Activated T-helper 17 cell treated with anti-CD3 and anti-CD28 coated beads, Interleukin-2, amount 50 U/mL, for 72 hours (primary cell): ENCODE results near the gene GSAP. TPM values are rescaled to one million over a fixed set of nuclear protein-coding genes. Genes with fewer than 3 reads are reported as not detected.

Source experiments
- ATAC-seq: fragments of 150-1000 bp; cut with Tn5 transposase; replicated peaks from 2 replicates; pipeline ENCODE4 v1.10.0; 2021; ENCODE audit warnings: mild to moderate bottlenecking, moderate library complexity
- H3K27ac Mint-ChIP-seq: one replicate; pipeline ENCODE4 v1.8.0; 2022; ENCODE audit warnings: mixed read lengths
- H3K27me3 Mint-ChIP-seq: one replicate; pipeline ENCODE4 v1.8.0; 2022; ENCODE audit warnings: mixed read lengths
- H3K36me3 Mint-ChIP-seq: one replicate; pipeline ENCODE4 v1.8.0; 2022; ENCODE audit warnings: low read depth, mild to moderate bottlenecking, mixed read lengths
- H3K4me1 Mint-ChIP-seq: one replicate; pipeline ENCODE4 v1.8.0; 2022; ENCODE audit warnings: mixed read lengths
- H3K4me3 Mint-ChIP-seq: one replicate; pipeline ENCODE4 v1.8.0; 2022; ENCODE audit warnings: mild to moderate bottlenecking, mixed read lengths
- H3K9me3 Mint-ChIP-seq: one replicate; pipeline ENCODE4 v1.8.0; 2022; ENCODE audit warnings: mixed read lengths
- total RNA-seq, 2 donors: library from RNA; stranded (reverse); gene quantifications; one replicate each; pipeline ENCODE4 v1.2.3, GENCODE V29; 2022

GSAP gene
- total RNA-seq, 2 donors from 2014 or later = 1.1 to 2.9 TPM

DNA sequence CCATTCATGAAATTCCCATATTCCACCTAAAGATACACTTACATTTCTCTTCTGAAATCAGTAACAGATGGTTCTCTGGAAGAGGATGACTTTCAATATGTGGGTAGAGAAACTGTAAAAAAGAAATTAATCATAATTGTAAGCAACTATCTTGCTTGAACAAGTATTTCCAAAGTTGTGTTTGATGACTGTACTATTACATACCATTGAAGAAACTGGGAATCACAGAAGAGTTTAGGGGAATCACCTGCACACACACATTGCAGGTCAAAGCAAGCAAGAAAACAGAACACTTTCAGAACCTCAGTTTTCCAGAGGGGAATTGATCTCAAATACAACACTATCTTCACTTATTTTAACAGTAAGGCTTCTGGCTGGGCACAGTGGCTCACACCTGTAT, 33.6 kb downstream of the GSAP start:
- H3K27ac Mint-ChIP-seq = peak overlapping the region; percentile 51
- ATAC-seq = peak; percentile 88
- peaks cover 13% of the 10 kb centered on the region for H3K4me1 Mint-ChIP-seq
- no peaks in the 10 kb centered on the region for H3K27me3 Mint-ChIP-seq
- H3K36me3 Mint-ChIP-seq = peaks cover 28% of the 10 kb centered on the region
- H3K9me3 Mint-ChIP-seq = no peaks in the 10 kb centered on the region
- H3K4me3 Mint-ChIP-seq = peak overlapping the region; percentile 16

DNA sequence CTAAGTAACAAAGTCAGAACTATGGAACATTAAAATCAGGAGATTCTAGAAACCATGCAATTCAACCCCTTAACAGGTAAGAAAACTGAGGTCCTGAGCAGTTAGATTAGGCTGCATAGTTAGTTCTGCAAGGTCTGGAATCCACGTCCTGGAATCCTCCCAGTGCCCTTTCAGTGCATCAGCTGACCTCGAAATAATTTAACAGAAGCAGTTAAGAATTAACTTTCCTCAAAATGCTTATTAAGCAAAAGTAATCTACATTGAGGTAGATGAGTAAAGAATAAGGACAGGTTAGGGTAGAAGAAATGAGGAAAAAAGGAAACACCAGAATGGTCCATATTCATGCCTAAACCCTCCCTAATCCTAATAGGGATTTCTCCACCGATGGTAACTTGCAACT, 37.6 kb downstream of the GSAP start:
- Mint-ChIP-seq H3K27me3 (no peaks in the 10 kb centered on the region), H3K36me3 (peaks cover 36% of the 10 kb centered on the region), H3K4me1 (peaks cover 13% of the 10 kb centered on the region), H3K4me3 (no peak overlapping the region), H3K9me3 (no peaks in the 10 kb centered on the region), H3K27ac (no peak overlapping the region)
- ATAC-seq = no peak

DNA sequence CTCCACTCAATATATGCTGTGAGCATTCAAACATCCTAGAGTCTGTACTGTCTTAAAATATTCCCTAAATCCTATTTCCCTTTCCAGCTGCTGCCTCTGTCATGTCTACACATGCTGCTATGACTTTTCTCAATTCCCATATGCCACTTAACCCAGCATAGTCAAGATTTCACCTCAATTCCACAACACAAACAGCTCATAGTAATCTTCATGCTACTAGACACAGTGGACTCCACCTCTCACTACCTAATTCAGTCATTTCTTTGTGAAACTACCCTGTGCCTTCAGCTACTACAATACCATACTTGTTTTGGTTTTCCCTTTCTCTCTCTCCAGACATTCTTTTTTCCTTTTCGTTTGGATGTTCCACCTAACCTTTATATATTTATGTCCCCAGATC, 45.5 kb downstream of the GSAP start:
- H3K4me1 Mint-ChIP-seq = peaks cover 13% of the 10 kb centered on the region
- H3K36me3 Mint-ChIP-seq = peaks cover 9% of the 10 kb centered on the region
- no peak overlapping the region for H3K4me3 Mint-ChIP-seq
- no peaks in the 10 kb centered on the region for H3K27me3 Mint-ChIP-seq
- no peak overlapping the region for H3K27ac Mint-ChIP-seq
- H3K9me3 Mint-ChIP-seq = peaks cover 3% of the 10 kb centered on the region
- ATAC-seq = peak; percentile 68

DNA sequence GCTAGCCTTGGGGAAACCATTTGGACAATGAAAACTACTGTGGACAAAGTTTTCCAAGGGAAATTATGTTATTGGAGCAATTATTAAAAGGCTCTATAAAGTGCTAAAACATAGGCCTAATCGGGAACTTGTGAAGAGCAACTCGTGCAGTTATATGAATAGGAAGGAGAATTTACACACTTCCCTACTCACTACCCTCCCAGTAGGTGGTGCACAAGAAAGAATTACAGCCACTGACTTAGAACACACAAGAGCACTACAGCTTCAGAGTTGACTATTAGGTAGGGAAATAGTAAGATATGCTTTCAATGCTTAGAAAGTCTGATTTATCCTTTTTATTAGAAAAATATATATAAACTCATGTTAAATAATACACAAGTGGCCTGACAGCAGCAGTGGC, 47.2 kb downstream of the GSAP start:
- Mint-ChIP-seq H3K27me3 (no peaks in the 10 kb centered on the region), H3K4me3 (no peak overlapping the region), H3K27ac (no peak overlapping the region), H3K4me1 (peaks cover 13% of the 10 kb centered on the region), H3K9me3 (peaks cover 3% of the 10 kb centered on the region), H3K36me3 (no peaks in the 10 kb centered on the region)
- no peak for ATAC-seq

DNA sequence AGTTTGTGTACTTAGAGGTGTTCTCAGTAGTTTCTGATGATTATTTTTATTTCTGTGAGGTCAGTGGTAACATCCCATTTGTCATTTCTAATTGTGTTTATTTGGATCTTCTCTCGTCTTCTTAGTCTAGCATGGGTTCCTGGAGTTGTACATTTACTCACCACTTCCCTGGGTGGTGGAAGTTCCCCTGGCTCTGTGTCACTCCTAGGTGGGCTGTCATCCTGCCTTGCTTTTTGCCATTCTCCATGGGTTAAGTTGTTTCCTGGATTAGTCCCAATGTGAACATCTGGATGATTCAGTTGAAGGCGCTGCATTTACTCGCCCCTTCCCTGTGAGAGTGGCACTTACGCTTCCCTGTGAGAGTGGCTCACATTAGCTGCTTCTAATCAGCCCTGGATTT, 48.2 kb downstream of the GSAP start:
- Mint-ChIP-seq H3K9me3 (peaks cover 3% of the 10 kb centered on the region), H3K27me3 (no peaks in the 10 kb centered on the region), H3K4me3 (no peak overlapping the region), H3K4me1 (peaks cover 13% of the 10 kb centered on the region), H3K27ac (no peak overlapping the region), H3K36me3 (no peaks in the 10 kb centered on the region)
- ATAC-seq = no peak

DNA sequence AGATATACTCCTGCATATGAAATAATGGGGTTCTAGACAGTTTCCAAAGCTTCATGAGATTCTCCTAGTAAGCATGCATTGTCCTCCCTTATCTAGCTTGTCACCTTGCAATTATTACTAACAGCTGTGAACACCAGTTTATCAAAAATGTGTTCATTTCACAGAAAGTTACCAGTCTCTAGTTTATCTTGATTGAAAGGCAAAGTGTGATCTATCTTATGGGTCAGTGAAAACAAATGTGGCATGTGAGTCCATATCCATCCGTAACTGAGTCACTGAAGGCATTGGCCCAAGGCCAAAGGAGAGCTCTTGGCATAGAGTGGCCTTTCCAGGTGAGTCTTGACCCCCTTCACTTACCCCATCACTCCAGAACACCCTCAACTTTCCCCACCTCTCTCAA, 53.2 kb downstream of the GSAP start:
- Mint-ChIP-seq H3K27ac (no peak overlapping the region), H3K4me3 (no peak overlapping the region), H3K9me3 (peaks cover under 1% of the 10 kb centered on the region), H3K36me3 (no peaks in the 10 kb centered on the region), H3K27me3 (no peaks in the 10 kb centered on the region), H3K4me1 (peaks cover 1% of the 10 kb centered on the region)
- no peak for ATAC-seq

DNA sequence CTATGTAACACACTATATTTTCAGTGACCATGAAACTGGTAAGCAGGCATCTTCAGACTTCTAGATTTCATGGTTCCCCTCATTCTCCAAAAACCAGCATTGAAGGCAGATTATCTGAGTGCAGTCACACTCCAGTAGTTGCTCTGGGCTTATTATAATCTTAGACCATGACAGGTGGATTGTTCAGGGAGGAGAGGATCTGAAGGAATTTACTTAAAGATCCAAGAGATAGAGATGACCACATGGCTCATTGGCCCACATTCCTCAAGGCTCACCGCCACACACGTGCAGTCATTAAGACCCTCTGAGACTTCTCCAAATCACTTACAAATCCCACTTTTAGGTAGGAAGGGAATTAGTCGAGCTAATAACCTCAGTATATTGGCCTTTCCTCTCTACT, 55.2 kb downstream of the GSAP start:
- H3K4me1 Mint-ChIP-seq = no peaks in the 10 kb centered on the region
- no peak overlapping the region for H3K4me3 Mint-ChIP-seq
- no peaks in the 10 kb centered on the region for H3K9me3 Mint-ChIP-seq
- ATAC-seq = no peak
- no peak overlapping the region for H3K27ac Mint-ChIP-seq
- H3K36me3 Mint-ChIP-seq = no peaks in the 10 kb centered on the region
- H3K27me3 Mint-ChIP-seq = no peaks in the 10 kb centered on the region

DNA sequence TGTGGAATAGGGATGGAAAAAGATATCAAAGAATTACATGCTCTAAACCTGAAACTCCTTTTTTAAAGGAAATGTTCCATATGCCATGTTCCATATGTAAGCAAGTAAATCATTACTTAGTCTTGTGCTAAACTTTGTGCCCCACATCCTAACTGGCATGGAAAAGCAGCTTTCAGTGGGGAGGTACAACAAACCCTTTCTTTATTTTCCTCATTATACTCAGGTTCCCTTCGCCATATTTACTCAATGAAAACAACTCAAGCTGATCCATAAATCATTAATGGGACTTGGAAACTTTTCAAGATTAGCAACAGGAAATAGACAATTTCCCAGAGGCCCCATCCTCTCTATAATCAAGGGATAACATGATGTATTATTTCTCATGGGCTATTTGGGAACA, 56.0 kb downstream of the GSAP start:
- Mint-ChIP-seq H3K36me3 (no peaks in the 10 kb centered on the region), H3K4me1 (peaks cover 1% of the 10 kb centered on the region), H3K27me3 (no peaks in the 10 kb centered on the region), H3K27ac (no peak overlapping the region), H3K9me3 (no peaks in the 10 kb centered on the region), H3K4me3 (no peak overlapping the region)
- no peak for ATAC-seq

DNA sequence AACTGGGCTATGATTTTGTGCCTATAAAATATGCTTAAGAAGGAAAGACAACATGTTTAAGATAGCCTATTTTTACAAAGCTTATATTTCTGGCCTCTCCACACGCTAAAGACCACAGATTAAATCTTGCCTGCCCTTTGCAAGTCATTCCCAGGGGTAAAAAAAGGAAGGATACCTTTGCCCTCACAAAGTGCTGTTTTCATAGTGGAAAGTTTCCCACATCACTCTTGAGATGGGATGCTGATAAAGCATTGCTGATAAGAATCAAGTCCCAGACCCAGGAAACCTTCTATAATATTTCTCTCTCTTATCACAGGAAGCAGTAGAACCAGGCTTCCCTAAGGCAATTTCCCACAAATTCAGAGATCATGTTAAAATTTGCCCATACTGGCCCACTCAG, 56.5 kb downstream of the GSAP start:
- Mint-ChIP-seq H3K36me3 (no peaks in the 10 kb centered on the region), H3K4me1 (peaks cover 6% of the 10 kb centered on the region), H3K4me3 (no peak overlapping the region), H3K9me3 (no peaks in the 10 kb centered on the region), H3K27me3 (no peaks in the 10 kb centered on the region), H3K27ac (no peak overlapping the region)
- no peak for ATAC-seq

DNA sequence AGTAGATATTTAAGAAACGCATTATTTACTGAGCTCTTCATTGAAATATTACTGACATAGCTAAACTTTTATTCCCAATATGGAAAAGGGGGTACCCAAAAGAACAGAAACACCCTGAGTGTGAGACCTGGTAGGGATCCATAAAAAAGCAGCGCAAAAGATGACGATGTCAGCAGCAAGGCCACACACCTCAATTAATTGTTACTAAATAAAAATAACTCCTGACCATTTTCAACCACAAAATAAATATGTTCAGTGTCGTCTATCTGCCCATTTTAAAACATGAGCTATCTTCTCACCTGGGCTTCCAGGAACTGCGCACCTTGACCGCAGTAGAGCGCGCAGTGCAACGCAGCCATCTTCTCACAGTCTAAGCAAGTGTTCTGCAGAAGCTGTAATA, 61.2 kb downstream of the GSAP start:
- Mint-ChIP-seq H3K9me3 (no peaks in the 10 kb centered on the region), H3K4me1 (peaks cover 31% of the 10 kb centered on the region), H3K4me3 (no peak overlapping the region)

DNA sequence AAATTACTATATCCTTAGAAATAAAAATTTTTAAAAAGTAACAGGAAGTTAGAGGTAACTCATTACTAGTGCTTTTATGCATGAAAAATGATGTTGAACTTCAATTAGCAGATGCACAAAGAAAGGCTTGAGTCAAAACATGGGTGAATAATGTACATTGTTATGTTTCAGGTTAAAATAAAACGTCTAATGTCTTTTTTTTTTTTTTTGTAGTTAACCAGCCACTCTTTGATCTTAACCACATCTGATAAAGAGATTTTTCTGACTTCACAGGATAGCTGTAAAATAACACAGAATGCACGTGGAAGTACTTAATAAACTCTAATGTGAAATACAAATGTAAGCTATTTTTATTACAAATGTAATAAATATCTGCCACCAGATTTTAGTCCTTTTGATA, 61.7 kb downstream of the GSAP start:
- peaks cover 31% of the 10 kb centered on the region for H3K4me1 Mint-ChIP-seq
- no peak overlapping the region for H3K27ac Mint-ChIP-seq
- ATAC-seq = no peak
- H3K9me3 Mint-ChIP-seq = no peaks in the 10 kb centered on the region
- H3K4me3 Mint-ChIP-seq = no peak overlapping the region
- no peaks in the 10 kb centered on the region for H3K36me3 Mint-ChIP-seq
- H3K27me3 Mint-ChIP-seq = no peaks in the 10 kb centered on the region

More for the DNA sequence above, 61.2 kb downstream of the GSAP start:
- Mint-ChIP-seq H3K27me3 (no peaks in the 10 kb centered on the region), H3K27ac (no peak overlapping the region), H3K36me3 (no peaks in the 10 kb centered on the region)
- no peak for ATAC-seq

DNA sequence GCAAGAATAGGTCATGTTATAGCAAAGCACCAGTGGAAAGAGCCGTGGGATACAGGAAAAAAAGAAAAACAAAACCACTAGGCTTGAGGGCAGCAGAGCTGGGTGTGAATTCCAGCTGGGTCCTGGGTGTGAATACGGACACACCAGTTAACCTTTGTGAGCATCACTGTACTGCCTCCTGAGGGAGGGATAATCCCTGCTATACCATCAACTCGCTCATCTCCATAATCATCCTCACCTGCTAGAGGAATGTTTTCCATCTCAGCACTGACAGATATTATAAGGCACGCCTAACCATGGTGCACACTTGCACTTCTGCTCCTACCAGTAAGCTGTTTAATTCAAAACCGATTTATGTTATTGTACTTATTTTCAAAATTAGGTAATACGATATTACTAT, 62.2 kb downstream of the GSAP start:
- Mint-ChIP-seq H3K4me1 (peaks cover 31% of the 10 kb centered on the region), H3K27ac (no peak overlapping the region)

DNA sequence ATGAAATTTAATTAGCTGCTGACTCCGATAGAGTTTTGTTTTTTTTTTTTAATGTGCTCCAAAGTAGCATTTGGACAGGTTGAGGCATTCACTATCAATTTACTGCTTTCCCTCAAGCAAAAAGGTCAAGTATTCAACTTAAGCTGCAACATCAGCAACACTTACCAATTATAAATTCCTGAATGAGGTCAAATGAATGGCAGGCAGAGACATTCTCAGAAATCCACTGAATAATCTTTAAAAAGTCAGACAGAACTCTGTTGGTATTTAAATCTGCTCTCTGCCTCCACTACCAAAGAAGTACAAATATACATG, 62.8 kb downstream of the GSAP start:
- Mint-ChIP-seq H3K9me3 (no peaks in the 10 kb centered on the region), H3K27ac (peak overlapping the region; percentile 6), H3K4me3 (peak overlapping the region; percentile 69), H3K27me3 (no peaks in the 10 kb centered on the region), H3K4me1 (peaks cover 36% of the 10 kb centered on the region), H3K36me3 (no peaks in the 10 kb centered on the region)
- no peak for ATAC-seq

More for the DNA sequence above, 62.2 kb downstream of the GSAP start:
- no peaks in the 10 kb centered on the region for H3K27me3 Mint-ChIP-seq
- peak overlapping the region; percentile 69 for H3K4me3 Mint-ChIP-seq
- no peaks in the 10 kb centered on the region for H3K9me3 Mint-ChIP-seq
- ATAC-seq = no peak
- no peaks in the 10 kb centered on the region for H3K36me3 Mint-ChIP-seq

DNA sequence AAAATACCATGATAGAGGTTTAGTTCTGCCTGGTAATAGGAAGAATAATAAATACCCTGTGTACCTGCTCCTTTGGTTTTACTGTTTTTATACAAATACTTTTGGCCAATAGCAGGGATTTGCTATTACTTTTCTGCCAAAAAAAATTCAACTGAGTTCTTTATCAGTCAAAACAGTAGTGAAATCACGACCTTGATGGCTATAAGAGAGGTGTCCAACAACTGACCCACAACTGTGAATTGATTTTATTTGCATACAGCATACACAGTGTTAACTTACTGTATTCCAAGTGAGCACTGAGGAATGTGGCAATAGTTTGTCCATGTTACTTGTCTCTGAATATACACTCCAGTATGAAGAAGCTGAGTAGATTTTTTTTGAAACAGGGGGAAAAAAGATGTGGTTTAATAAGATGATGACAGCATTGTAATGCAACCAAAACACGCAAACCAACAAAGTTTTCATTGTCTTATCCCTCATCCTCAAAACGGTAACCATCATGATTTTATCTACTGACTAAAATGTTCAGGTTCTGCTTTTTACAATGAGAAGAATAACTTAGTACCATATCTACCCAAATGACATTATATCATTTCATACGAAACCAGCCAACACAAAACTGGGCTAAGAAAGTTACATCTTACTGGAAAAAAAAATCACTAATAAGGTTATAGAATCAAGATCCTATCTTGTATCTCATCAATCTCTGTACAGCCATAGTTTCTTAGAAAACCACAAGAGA, 63.3 kb downstream of the GSAP start:
- peaks cover 36% of the 10 kb centered on the region for H3K4me1 Mint-ChIP-seq
- H3K9me3 Mint-ChIP-seq = no peaks in the 10 kb centered on the region
- peak overlapping the region; percentile 6 for H3K27ac Mint-ChIP-seq
- peak; percentile 49 for ATAC-seq
- H3K27me3 Mint-ChIP-seq = no peaks in the 10 kb centered on the region
- no peaks in the 10 kb centered on the region for H3K36me3 Mint-ChIP-seq
- H3K4me3 Mint-ChIP-seq = peak overlapping the region; percentile 69

DNA sequence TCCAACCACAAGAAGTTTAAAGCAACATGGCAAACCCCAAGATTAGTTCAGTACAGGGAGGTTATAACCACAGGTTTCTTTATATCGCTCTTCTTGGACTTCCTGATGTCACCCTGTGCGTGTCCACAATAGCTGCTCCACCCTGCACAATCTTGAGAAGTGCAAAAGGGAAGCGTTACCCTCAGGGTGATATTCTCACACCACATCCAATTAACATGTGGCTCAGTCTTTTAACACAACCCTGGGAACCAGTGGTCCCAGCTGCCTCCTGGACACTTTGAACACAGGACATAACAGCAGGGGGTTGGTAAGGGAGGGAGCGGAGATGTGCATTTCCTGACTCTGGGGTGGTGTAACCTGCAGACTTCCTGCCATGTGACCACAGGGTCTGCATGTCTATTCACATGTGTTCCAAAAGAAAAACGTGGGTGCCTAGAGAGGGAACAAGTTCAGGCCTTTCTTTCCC, 64.6 kb downstream of the GSAP start:
- Mint-ChIP-seq H3K27ac (peak overlapping the region; percentile 78), H3K4me3 (peak overlapping the region; percentile 69), H3K9me3 (no peaks in the 10 kb centered on the region), H3K4me1 (peaks cover 36% of the 10 kb centered on the region), H3K36me3 (no peaks in the 10 kb centered on the region), H3K27me3 (no peaks in the 10 kb centered on the region)
- peak; percentile 91 for ATAC-seq

DNA sequence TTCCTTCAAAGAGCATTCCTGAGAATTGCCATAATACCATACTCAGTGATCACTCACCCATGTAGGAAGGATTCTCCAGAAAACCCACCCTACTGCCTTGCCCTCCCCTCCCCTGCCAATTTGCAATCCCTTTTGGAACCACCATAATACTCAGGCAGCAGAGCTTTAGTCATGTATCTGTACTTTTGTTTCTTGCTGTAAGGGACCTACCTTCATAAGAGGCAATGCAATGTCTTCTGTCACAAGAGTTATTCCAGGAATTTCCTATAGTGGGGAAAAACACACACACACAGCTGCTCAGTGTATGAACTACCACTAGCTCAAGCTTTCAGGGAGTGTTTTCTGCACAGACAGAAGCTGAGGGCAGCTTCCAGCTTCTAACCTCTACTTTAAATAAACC, 67.0 kb downstream of the GSAP start:
- ATAC-seq = no peak
- Mint-ChIP-seq H3K36me3 (no peaks in the 10 kb centered on the region), H3K9me3 (no peaks in the 10 kb centered on the region), H3K27me3 (no peaks in the 10 kb centered on the region), H3K4me1 (peaks cover 27% of the 10 kb centered on the region), H3K27ac (no peak overlapping the region), H3K4me3 (no peak overlapping the region)
